ENCODE results near the gene UBE2G2.
A peak's percentile ranks its signal among the peaks of the same experiment; 100 is the strongest.

UBE2G2 gene

DNA sequence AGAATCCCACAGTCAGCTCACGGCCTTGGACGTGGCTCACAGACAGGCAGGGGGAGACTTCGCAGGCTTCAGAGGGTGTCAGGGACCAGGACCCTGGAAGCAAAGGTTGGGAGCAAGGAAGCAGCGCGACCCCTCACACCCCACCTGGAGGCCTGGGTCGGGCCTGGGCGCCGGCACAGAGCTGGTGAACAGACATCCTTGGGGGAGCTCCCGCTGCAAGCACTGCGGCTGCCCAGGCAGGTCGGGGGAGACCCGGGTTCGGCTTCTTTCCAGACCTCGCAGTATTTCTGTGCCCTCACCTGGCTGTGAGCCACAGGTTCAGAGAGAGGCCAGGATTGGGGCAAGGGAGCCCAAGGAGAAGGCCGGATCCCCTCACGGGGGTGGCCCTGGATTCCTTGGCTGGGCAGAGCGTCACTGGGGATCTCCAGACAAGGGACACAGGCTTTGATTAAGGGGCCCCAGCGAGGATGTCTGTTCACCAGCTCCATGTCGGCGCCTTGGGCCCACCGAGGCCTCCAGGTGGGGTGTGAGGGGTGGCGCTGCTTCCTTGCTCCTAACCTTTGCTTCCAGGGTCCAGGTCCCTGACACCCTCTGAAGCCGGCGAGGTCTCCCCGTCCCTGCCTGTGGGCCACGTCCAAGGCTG is 52.4 kb downstream of the UBE2G2 start:
- Mint-ChIP-seq H3K27ac (peak overlapping the region; percentile 56 to 85 (median 83)), H3K36me3 (ENCODE audit: low read depth) (no peaks in the 10 kb centered on the region), H3K4me3 (peak overlapping the region in 2 of 3 experiments; percentile 49 to 52), H3K9me3 (peaks cover 9% of the 10 kb centered on the region), H3K27me3 (ENCODE audit: low read depth) (peaks cover 14% of the 10 kb centered on the region), H3K4me1 (peaks cover 19% of the 10 kb centered on the region)
- TF ChIP-seq, protein P1, sequence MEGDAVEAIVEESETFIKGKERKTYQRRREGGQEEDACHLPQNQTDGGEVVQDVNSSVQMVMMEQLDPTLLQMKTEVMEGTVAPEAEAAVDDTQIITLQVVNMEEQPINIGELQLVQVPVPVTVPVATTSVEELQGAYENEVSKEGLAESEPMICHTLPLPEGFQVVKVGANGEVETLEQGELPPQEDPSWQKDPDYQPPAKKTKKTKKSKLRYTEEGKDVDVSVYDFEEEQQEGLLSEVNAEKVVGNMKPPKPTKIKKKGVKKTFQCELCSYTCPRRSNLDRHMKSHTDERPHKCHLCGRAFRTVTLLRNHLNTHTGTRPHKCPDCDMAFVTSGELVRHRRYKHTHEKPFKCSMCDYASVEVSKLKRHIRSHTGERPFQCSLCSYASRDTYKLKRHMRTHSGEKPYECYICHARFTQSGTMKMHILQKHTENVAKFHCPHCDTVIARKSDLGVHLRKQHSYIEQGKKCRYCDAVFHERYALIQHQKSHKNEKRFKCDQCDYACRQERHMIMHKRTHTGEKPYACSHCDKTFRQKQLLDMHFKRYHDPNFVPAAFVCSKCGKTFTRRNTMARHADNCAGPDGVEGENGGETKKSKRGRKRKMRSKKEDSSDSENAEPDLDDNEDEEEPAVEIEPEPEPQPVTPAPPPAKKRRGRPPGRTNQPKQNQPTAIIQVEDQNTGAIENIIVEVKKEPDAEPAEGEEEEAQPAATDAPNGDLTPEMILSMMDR (IDR thresholded peaks at IDR 0.05; ENCODE audit: unreplicated experiment in 3 of 3): no peak

DNA sequence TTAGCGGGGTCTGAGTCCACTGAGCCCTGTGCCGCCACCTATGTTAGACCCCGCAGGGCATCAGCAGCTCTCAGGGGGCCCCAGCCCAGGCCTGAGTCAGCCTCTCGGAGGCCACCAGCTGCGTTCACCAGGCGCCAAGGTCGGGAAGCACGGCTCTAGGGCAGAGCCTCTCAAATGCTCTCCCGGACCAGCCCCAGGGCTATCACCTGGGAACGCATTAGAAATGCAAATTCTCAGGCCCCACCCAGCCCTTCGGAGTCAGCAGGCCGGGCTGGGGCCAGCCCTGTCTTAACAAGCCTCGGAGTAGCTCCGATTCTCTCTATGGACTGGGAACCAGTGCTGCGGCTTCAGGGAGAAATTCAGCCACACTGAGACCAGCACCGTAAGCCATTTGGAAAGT is 53.0 kb downstream of the UBE2G2 start:
- Mint-ChIP-seq H3K4me3 (peak overlapping the region in 2 of 3 experiments; percentile 49 to 52), H3K4me1 (peaks cover 19% of the 10 kb centered on the region), H3K9me3 (peaks cover 6% of the 10 kb centered on the region), H3K36me3 (ENCODE audit: low read depth) (no peaks in the 10 kb centered on the region), H3K27ac (peak overlapping the region; percentile 56 to 85 (median 83)), H3K27me3 (ENCODE audit: low read depth) (peaks cover 14% of the 10 kb centered on the region)
- TF ChIP-seq, protein P1 (IDR thresholded peaks at IDR 0.05; ENCODE audit: unreplicated experiment in 3 of 3): no peak

DNA sequence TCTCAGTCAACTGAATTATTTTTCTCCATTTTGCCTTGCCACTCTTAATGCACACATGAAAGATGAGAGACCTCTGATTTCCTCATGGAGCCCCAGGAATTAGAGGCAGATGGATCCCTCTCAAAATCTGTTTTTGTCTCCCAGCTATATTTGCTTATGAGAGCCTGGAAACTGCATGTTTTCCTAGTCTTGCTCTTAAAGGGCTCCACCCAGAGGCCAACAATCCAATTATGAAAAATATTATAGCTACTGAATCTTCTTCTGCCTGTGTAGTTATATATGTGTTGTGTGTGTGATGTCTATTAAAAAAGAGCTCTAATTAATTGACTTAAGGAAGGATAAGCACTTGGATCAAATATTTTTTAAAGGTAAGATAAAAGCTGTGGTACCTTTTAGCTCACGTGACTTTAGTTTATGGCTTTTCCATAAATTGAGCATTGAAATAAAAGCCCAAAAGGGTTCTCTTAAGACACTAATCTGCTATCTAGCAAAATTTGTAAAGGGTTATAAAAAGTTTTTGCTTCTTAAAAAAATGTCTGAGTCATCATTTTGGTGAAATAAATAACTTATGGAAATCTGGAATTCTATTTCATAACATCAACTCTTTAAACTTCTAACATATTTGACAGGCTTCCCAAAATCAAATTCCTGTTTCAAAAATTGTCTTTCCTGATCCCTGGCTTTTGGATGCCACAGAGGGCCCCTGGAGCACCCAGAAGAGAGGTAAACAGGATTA is 59.0 kb downstream of the UBE2G2 start:
- no peaks in the 10 kb centered on the region for H3K27me3 Mint-ChIP-seq (ENCODE audit: low read depth)
- H3K4me1 Mint-ChIP-seq: peaks cover 19% of the 10 kb centered on the region
- H3K27ac Mint-ChIP-seq: no peak overlapping the region
- peaks cover 2% of the 10 kb centered on the region for H3K9me3 Mint-ChIP-seq
- TF ChIP-seq, protein P1 (IDR thresholded peaks at IDR 0.05; ENCODE audit: unreplicated experiment in 3 of 3): peak; percentile 40 to 48 (median 47)
- H3K4me3 Mint-ChIP-seq: no peak overlapping the region
- no peaks in the 10 kb centered on the region for H3K36me3 Mint-ChIP-seq (ENCODE audit: low read depth)

DNA sequence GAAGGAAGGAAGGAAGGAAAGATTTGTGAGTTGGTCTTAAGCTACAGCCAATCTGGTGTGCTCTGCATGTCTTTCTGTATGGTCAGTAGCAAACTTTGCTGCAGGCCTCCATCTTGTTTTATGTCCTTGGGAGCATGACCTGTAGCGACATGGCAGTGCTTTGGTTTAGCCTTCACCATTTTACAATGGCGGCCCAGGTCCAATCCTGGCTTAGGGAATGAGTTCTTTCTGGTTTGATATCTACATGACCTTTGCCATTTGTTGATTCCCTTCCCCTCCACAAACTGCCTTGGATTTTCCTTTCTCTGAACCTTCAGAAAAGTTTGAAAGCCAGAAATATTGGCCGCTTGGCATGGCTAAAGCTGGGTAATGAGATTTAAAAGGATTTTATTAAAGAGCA is 59.7 kb downstream of the UBE2G2 start:
- H3K4me1 Mint-ChIP-seq: peaks cover 25% of the 10 kb centered on the region
- no peak overlapping the region for H3K4me3 Mint-ChIP-seq
- TF ChIP-seq, protein P1 (IDR thresholded peaks at IDR 0.05; ENCODE audit: unreplicated experiment in 3 of 3): no peak
- H3K27me3 Mint-ChIP-seq (ENCODE audit: low read depth): no peaks in the 10 kb centered on the region
- H3K9me3 Mint-ChIP-seq: peaks cover 2% of the 10 kb centered on the region
- no peak overlapping the region for H3K27ac Mint-ChIP-seq
- H3K36me3 Mint-ChIP-seq (ENCODE audit: low read depth): no peaks in the 10 kb centered on the region

DNA sequence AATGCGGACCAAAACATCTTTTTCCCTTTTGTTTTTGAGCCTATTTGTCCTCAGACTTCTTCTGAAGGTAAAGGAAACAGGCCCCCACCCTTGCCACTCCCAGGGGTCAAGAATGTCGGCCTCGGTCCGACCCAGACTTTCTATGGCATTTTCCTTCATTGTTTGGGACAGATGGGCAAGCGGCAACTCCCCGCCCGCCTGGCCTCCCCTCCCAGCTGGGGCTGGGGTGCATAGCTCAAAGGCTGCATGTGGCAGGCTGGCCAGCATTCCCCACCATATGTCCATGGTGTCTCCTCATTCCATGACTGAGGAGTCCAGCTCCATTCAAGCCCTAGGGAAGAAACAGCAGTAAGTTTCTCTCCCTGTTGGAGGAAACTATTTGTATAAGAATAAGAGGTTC is 60.9 kb downstream of the UBE2G2 start:
- H3K36me3 Mint-ChIP-seq (ENCODE audit: low read depth): no peaks in the 10 kb centered on the region
- H3K4me1 Mint-ChIP-seq: peaks cover 30% of the 10 kb centered on the region
- H3K9me3 Mint-ChIP-seq: peaks cover 2% of the 10 kb centered on the region
- no peak overlapping the region for H3K4me3 Mint-ChIP-seq
- TF ChIP-seq, protein P1 (IDR thresholded peaks at IDR 0.05; ENCODE audit: unreplicated experiment in 3 of 3): no peak
- peaks cover 5% of the 10 kb centered on the region for H3K27me3 Mint-ChIP-seq (ENCODE audit: low read depth)
- no peak overlapping the region for H3K27ac Mint-ChIP-seq

Data from nephron (organoid).